ENCODE measurements around the gene SLC30A5.
"Not testable (repeated sequence)": the region's sequence is repeated elsewhere in the genome, so short reads cannot be mapped to it uniquely, and the experiment has no call there.

The SLC30A5 gene

GRCh38 chr5:69105996-69106906 is 12.4 kb downstream of the SLC30A5 start:
- peak; percentile 85 for DNase-seq

- not testable (repeated sequence) for DNase-seq
Observed at GRCh38 chr5:69108367-69108766, 14.6 kb downstream of the SLC30A5 start.

GRCh38 chr5:69113851-69114250 is 20.0 kb downstream of the SLC30A5 start:
- DNase-seq = no peak

DNA sequence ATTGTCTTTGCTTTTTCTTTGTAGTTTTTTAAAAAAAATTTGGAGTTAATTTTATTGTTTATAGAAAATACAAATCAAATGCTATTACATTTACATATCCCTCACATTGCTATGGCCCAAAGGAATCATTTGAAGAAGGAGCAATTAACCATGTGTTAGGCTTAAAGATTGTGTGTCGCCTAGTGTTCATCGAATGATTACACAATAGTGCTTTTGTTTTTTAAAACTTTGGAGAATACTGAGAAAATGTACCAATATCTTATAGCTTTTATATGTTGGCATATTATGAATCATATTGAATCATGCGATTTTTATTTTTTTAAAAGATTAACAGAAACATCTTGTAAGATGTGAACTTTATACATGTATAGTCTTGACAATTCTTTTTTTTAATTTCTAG is 21.7 kb downstream of the SLC30A5 start:
- DNase-seq = no peak

DNA sequence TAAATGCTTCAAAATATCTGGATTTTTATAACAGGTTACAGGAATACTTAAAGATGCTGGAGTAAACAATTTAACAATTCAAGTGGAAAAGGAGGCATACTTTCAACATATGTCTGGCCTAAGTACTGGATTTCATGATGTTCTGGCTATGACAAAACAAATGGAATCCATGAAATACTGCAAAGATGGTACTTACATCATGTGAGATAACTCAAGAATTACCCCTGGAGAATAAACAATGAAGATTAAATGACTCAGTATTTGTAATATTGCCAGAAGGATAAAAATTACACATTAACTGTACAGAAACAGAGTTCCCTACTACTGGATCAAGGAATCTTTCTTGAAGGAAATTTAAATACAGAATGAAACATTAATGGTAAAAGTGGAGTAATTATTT is 35.6 kb downstream of the SLC30A5 start:
- DNase-seq = no peak

DNA sequence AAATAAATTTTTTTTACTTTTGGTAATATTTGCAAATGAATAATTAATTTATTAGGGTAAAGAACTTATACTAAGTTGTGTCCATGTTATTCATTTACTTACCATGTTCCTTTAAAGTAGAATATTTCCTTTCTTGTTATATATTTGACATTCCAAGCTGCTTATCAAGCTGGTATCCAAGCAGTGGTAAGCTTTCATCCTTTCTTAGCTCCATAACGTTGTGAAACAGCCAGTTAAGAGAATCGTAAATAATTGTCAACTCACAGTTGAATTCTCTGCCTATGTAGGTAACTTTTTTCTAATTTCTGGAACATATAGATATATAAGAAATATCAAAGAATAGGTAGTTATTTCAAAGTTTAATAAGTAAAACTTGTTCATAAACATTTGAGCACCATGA is 36.4 kb downstream of the SLC30A5 start:
- no peak for DNase-seq

DNA sequence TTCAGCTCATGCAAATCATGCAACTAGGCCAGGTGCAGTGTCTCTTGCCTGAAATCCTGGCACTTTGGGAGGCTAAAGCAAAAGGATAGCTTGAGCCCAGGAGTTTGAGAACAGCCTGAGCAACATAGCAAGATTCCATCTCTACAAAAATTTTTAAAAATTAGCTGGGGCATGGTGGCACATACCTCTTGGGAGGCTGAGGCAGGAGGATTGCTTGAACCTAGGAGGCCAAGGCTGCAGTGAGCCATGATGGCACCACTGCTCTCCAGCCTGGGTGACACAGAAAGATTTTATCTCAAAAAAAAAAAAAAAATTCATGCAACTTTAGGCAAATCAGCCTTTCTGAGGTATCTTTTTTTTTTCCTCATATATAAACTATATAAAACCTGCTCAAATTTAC is 37.5 kb downstream of the SLC30A5 start:
- no peak for DNase-seq

- DNase-seq = no peak
Observed at GRCh38 chr5:69134126-69134525, 40.3 kb downstream of the SLC30A5 start.

- DNase-seq = no peak
Observed at GRCh38 chr5:69136293-69136692, 42.5 kb downstream of the SLC30A5 start.

DNA sequence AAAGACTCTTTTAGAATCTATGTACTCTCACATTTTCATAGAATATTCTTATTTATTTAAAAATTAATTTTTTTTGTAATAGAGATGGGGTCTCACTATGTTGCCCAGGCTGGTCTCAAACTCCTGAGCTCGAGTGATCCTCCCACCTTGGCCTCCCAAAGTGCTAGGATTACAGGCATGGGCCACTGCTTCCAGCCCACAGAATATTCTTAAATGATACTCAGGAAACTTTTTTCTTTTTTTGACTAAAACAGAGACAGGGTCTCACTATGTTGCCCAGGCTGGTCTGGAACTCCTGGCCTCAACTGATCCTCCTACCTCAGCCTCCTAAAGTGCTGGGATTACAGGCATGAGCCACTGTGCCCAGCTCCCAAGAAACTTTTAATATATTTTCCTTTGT is 43.4 kb downstream of the SLC30A5 start:
- DNase-seq = not testable (repeated sequence)

GRCh38 chr5:69137807-69138206 is 44.0 kb downstream of the SLC30A5 start:
- no peak for DNase-seq

DNA sequence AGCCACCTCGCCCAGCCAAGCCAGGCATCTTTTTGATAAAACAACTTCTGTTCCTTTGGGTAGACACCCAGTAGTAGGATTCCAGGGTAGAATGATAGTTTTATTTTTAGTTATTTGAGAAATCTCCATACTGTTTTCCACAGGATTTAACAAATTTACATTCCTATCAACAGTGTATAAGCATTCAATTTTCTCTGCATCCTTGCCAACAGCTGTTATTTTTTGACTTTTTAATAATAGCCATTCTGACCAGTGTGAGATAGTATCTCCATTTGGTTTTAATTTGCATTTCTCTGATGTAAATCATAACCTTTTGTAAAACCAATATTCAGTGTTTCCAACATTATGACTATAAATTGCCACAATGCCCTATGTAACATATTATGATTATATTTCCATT is 45.0 kb downstream of the SLC30A5 start:
- DNase-seq = no peak

DNA sequence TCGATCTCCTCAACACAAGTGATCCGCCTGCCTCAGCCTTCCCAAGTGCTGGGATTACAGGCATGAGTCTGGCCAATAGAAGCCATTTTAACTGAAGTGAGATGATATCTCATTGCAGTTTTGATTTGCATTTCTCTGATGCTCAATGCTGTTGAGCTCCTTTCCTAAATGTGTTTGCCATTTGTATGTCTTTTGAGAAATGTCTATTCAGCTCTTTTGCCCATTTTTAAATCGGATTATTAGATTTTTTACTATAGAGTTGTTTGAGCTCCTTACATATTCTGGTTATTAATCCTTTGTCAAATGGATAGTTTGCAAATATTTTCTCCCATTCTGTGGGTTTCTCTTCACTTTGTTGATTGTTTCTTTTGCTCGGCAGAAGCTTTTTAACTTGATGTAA is 46.4 kb downstream of the SLC30A5 start:
- not testable (repeated sequence) for DNase-seq

- no peak for DNase-seq
Observed at GRCh38 chr5:69140827-69141226, 47.0 kb downstream of the SLC30A5 start.

DNA sequence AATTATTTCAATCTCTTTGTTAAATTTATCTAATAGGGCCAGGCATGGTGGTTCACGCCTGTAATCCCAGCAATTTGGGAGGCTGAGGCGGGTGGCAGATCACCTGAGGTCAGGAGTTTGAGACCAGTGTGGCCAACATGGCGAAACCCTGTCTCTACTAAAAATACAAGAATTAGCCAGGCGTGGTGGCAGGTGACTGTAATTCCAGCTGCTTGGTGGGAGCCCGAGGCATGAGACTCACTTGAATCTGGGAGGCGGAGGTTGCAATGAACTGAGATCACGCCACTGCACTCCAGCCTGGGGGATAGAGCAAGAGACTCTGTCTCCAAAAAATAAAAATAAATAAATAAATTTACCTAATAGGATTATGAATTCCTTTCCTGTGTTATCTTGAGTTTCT is 54.8 kb downstream of the SLC30A5 start:
- DNase-seq = not testable (repeated sequence)

GRCh38 chr5:69148981-69149675 is 55.3 kb downstream of the SLC30A5 start:
- DNase-seq = no peak

DNA sequence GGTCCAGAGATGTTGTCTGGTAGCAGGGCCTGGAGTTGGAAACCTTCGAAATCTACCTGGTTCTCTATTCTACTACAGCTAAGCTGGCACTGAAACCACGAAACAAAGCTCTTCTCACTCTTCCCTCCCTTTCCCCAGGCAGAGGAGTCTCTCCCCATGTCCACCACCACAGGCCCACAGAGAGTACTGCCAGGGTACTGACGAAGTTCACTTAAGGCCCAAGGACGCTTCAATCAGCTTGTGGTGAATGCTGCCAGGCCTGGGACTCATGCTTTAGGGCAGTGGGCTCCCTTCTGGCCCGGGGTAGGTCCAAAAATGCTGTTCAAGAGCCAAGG is 55.8 kb downstream of the SLC30A5 start:
- DNase-seq = no peak

DNA sequence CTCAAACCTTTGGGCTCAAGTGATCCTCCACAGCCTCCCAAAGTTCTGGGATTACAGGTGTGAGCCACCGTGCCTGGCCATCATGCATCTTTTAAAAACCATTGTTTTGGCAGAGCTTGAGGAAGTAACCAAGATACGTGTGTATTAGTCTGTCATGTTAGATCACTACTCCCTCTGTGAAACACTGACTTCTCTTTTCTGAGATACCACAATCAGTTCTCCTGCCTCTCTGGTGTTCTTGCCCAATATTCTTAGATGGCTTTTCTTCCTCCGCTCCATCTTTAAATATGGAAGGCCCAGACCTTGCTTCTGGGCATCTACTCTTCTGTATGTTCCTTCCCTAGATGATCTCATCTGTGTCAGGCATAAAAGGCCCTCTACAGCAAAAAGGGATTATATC is 58.9 kb downstream of the SLC30A5 start:
- peak; percentile 22 for DNase-seq

DNA sequence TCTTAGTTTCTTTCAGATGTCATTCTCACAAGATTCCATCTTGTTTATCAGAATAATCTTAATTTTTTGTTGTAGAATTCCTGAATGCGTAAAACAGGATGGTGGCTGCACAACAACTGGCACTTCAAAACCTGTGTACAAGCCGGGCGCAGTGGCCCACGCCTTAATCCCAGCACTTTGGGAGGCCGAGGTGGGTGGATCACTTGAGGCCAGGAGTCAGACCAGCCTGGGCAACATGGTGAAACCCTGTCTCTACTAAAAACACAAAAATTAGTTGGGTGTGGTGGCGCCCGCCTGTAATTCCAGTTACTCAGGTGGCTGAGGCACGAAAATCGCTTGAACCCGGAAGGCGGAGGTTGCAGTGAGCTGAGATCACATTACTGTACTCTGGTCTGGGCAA is 62.6 kb downstream of the SLC30A5 start:
- no peak for DNase-seq

GRCh38 chr5:69158039-69158438 is 64.2 kb downstream of the SLC30A5 start:
- DNase-seq = no peak

DNA sequence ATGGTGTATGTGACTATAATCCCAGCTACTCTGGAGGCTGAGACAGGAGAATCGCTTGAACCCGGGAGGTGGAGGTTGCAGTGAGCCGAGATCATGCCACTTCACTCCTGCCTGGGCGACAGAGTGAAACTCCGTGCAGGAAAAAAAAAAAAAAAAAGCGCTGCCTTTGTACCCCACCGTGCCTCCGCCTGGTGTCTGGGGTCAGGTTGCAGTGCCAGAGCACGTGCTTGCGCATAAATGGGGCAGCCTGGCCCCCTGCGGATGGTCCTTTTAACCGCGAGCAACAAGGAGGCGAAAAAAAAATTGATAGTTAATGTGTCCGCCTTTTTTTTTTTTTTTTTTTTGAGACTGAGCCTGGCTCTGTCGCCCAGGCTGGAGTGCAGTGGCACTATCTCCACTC is 66.8 kb downstream of the SLC30A5 start:
- no peak for DNase-seq

DNA sequence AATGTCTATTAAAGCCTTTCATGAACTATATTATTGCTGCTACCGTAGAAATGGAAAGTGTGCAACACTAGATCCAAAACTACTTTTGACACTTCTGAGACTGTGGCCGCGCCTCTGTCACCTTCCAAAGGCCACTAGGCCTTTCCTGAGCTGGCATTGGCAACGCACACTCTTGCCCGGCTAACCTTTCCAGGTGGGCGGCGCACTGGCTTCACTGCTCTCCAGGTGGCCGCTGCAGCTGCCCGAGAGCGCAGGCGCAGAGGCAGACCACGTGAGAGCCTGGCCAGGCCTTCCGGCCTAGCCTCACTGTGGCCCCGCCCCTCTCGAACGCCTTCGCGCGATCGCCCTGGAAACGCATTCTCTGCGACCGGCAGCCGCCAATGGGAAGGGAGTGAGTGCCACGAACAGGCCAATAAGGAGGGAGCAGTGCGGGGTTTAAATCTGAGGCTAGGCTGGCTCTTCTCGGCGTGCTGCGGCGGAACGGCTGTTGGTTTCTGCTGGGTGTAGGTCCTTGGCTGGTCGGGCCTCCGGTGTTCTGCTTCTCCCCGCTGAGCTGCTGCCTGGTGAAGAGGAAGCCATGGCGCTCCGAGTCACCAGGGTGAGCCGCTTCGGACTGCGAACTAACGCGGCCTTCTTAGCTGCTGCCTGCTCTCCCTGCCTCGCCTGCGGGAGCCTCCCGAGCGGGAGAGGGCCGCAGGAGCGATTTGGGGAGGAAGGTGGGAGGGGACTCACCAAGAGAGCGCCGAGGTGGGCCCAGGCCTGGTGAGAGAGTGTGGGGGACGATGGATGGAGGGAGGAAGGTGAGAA is 73.1 kb downstream of the SLC30A5 start, which contains the start of gene CCNB1:
Gene CCNB1 (plus strand): TSS at position 465 of the 807 bp plus-strand sequence. CDS start 113 bp downstream, at position 578.
- DNase-seq = peak; percentile 98

GRCh38 chr5:69167493-69167855 is 73.7 kb downstream of the SLC30A5 start:
- DNase-seq = peak; percentile 25
